NCI-H2107 treated with DMSO at 0.1 percent for 48 hours (cell line): Measurements from ENCODE around the gene LDB2.
"Not testable (repeated sequence)": the region's sequence is repeated elsewhere in the genome, so short reads cannot be mapped to it uniquely, and the experiment has no call there.

Source experiments
- DNase-seq: peaks from one replicate; lab custom pipeline; 2025; ENCODE audit not compliant: unreplicated experiment; lab: John Stamatoyannopoulos, UW

LDB2 gene

DNA sequence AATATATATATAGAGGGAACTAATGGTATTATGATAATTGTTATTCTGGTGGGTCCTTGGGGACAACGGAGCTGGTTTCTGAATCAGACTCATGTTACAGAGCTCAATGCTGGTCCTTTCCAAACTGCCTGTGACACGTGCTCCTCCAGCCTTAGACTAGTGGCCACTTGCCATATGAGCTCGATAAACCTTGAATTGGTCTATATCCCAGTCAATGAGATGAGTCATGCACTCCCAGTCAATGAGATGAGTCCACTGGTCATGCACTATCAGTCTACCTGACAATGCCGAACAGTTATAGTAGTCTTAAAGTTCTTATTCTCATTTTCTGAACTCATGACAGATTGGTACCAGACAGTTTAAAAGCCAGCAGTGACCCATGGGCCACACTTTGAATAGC, 325.2 kb downstream of the LDB2 start:
- no peak for DNase-seq

DNA sequence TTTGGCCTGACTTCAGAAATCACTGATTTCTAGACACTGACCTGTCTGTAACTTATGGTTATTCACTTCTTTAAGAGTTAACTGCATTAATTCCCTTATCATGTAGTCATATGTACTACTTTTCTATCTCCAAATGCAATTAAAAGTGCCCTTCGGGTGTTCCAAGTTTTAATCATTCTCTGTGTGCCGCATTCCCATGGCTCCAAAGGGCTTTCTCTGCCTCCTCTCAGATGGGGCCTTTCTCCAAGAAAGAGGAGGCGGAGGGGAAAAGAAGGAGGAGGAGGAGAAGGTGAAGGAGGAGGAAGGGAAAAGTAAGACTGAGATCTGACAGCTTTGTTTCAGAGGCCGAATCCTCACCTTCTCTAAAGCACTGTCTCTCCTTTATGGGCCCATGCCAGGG, 325.8 kb downstream of the LDB2 start:
- DNase-seq, result no peak

DNA sequence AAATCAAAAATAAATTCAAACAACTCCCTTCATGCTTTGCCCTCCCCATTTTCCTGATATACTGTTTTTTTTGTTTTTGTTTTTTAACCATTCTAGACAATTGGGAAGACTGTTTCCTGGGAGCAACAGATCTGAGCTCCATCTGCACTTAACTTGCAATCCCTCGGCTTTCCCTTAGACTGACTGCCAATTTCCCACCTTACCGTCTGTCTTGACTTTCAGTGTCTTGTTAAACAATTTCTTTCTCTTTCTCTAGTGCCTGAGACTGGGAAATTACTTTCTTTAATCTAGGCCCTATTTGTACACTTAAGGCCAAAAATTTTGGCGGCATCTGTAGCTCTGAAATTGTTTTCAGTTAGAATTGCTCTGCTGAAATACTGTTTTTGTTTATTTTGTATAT, 326.3 kb downstream of the LDB2 start:
- DNase-seq, result no peak

DNA sequence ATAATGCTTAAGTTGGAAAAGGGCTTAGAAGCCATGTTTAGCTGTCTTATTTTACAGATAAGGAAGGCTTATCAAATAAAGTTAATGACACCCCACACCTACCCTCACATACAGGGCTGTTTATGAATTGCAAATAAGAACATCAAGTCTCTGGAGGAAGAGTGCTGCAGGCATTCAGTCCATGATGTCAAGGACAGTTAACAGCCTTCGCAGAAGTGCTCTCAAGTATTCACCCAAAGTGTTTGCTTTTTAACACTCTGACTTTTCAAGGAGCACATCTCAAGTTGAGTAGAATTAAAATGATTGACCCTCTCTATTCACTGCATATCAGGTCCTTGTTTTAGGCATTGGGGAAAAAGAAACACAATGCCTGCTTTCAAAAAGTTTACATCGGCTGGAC, 328.7 kb downstream of the LDB2 start:
- no peak for DNase-seq

DNA sequence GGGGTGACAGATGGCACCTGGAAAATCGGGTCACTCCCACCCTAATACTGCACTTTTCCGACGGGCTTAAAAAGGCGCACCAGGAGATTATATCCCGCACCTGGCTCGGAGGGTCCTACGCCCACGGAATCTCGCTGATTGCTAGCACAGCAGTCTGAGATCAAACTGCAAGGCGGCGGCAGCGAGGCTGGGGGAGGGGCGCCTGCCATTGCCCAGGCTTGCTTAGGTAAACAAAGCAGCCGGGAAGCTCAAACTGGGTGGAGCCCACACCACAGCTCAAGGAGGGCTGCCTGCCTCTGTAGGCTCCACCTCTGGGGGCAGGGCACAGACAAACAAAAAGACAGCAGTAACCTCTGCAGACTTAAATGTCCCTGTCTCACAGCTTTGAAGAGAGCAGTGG, 341.1 kb downstream of the LDB2 start:
- DNase-seq, result not testable (repeated sequence)

DNA sequence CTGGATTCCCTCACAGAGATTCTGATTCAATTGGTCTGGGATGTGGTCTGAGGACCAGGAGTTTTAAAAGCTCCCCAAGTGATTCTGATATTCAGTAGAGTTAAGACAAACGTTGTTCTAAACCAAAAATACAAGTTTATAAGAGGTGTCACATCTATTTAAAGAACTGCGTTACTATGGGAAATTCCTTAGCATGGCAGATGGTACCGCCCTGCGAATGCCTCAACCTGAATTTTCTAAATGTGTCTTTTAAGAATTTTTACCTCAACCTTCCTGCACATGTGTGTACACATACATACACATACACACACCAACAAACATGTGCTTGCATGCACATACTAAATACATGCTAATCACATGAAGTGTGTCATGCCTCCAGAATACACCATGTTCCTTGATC, 343.3 kb downstream of the LDB2 start:
- no peak for DNase-seq

DNA sequence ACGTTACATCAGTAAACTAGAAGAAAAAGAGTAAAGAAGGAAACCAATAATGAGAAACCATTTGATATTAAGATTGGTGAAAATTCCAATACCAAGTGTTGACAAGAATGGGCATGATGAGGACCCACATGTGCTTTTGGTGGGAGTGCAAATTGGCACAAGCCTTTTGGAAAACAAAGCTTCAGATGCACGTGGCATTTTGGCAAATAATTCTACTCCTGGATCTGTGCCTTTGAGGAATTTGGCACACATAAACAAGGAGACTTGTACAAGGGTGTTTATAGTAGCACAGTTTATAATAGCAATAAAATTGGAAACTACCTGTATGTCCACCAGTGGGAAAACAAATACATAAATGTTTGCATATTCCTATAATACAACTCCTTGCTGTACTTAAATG, 347.9 kb downstream of the LDB2 start:
- no peak for DNase-seq

DNA sequence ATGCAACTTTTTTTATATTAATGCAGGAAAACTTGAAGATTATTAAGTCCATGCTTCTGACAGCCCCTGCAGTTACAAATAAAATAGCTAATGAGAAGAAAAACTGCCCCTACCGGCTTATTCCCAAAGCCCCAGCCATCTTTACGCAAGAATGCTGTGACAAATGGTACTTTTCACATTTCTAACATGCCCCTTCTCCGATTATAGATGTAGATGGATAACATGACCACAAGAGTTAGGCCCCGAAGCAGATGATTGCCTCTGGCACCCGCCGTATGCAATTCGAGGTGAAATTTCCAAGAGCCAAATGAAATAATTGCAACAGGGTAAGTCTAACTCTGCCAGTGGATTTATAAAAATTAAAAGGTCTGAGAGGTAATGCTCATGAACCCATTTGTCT, 352.8 kb downstream of the LDB2 start:
- DNase-seq, result no peak

DNA sequence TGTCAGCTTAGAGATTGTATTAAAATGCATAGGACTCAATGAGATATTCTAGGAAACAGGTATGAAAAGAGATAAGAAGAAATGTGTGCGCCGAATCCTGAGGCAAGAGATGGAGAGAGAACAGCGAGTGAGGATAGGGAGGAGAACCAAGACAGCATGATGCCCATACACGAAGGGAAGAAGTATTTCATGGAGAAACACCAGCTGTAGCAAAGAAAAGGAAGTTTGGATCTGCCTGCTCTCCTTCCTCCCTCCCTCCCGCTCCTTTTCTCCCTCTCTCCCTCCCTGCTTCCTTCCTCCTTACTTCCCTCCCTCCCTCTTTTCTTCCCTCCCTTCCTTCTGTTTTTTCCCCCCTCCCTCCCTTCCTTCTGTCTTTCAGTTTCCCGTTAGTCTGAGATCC, 353.6 kb downstream of the LDB2 start:
- DNase-seq, result no peak

DNA sequence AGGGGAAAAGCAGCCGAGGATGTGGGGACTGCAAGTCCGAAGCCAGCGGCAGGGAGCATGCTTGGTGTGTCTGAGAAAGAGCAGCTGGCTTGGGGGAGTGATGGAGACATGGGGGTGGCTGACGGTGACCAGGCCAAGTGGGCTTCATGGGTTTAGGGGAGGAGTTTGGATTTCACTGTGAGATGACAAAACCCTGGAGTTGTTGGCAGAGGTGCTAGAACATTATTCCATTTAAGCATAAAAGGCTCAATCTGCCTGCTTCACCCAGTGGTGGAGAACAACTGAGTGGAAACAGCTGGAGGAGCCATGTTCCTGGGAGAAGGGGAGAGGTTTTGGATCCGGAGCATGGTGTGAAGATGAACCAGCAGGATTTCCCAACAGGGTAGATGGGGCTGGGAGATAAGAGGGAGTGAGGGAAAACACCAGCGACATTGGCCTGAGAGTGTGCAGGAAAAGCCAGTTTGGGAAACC, 354.2 kb downstream of the LDB2 start:
- no peak for DNase-seq

DNA sequence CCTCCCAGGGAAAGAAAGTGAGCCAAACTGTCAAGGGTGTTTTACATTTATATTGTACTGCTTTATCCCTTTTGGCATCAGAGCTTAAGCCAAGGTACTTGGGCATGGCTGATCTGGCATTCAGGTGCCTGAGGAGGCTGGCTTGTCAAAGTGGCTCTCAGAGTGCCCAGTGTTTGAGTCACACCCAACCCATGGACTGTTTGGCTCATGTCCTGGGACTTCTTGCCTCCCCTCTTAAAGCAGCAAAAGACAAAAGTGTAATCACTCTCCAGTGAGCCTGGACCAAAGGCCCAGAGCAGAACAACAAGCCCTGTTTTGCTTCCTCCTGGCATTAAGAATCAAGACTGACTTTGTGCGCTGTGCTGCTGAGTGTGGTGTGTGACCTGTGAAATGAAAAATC, 360.5 kb downstream of the LDB2 start:
- DNase-seq, result no peak

DNA sequence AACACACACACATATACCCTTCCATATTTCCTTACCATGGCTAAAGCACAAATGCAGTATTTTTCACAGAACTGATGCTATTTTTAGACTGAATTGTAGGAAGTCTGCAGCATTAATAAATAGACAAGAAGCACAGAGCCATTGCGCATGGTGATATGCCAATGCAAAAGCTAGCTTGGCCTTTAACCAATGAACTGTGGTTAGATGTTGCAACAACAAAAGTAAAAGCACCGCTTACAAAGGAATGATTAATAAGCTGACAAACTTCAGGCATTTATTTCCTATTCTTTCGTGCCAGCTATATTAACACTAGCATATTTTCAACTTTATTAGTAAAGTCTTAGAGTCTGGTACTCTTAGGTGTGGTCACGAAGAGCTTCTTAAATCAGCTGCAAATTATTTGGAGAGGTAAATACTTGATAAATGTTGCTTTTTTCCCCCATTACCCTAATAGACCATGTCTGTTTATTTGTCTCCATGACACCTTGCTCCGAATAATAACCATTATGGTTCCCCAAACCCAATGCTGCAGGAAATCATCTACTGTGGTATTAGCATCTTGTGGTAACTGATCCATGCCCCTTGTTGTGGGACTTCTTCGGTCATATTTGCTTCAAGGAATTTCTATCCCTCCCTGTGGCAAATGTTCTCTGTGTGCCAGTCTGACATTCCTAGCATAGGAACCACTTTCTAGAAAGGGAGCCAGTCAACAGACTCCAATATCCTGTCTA, 366.0 kb downstream of the LDB2 start:
- no peak for DNase-seq

DNA sequence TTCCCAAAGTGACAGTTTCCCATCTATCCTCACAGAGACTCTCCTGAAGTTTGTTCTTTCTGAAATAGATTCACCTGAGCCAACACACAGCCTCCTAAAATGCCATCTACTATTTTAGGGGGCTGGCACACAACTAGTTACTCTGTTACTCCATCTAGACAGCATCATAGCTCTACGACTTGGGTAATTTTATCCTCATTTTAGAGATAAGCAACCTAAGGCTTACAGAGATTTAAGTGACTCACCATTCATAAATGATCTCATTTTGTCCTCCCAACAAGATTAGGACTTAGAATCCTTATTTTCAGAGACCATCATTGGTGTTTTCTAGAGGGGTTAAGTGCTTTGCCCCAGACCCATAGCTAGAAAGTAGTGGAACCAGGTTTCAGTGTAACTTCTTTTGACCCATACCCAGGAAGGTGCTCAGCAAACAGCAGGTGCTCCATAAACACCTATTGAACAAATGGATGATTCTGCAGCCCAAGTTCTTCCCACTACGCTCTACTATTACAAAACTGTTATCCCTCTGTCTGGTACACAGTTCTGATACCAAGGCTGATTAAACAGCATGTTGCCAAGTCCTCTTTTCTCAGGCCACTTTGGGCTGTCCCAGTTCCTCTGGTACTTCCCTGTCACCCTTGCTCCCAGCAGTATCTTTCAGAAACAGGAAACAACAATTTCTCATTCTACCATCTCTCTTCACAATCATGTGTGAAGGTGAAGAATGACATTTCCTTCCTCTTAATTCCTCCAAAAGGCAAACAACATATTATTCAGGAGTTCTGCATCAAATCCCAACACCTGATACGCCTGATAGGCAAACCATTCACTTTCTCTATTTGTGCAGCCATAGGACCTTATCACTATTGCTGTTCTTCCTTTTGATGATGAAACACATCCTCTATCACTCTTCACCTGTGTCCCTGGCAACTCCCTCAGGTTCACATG, 367.5 kb downstream of the LDB2 start:
- DNase-seq, result no peak

DNA sequence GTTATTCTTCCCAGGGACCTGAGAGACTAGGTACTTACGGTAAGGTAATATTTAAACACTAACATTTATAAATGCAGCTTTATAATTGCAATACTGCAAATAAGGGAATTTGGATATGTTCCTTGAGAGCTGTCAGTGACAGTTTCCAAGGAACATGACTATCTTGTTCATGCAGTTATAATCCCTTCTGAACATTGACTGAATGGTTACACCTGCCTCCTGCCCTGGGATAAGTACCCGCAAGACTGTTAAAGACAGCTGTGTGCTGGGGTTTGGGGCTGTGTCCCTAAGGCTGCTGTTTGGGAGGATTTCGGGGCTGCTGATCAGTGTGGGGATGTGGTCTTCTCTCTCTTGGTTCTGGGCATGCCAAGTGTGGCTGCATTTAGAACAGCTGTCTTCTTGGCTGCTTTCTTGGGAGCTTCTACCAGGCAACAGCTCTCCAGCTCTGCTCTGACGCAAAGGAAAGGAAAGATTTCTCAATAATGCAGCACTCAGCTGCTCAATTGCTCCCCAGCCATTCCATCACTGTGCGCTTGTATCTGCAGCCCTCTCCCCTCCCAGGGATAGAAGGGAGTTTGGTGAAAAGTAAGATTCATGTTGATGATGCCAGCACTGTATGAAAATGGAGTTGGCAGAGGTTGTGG, 373.4 kb downstream of the LDB2 start:
- no peak for DNase-seq

DNA sequence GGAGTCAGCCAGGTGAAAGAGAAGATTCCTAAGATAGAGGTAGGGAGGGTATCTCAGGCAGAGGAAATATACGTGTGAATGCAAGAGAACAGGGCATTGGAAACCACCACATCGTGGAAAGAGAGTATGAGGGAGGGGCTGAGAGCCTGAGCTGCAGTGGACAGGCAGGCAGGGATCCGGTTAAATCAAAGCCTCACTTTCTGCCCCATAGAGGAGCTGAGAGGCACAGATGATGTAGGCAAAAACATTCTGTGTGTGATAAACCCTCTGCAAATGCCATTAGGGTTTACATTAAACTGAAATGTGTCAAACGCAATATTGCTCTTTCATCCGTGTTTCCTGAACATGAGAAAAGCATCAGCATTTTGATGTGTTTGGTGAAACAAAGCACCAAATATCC, 374.0 kb downstream of the LDB2 start:
- DNase-seq, result no peak

DNA sequence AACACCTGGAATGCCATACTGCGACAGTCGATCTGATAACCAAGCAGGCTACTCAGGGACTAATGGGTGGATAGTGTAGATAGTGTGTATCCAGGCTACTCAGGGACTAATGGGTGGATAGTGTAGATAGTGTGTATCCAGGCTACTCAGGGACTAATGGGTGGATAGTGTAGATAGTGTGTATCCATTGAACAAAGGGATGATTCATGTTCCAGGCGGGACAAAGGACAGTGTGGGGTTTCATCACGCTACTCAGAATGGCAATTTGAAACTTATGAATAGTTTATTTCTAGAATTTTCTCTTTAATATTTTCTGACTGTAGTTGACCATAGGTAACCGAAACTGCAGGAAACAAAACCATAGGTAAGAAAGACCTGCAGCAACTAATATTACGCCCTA, 374.9 kb downstream of the LDB2 start:
- not testable (repeated sequence) for DNase-seq

DNA sequence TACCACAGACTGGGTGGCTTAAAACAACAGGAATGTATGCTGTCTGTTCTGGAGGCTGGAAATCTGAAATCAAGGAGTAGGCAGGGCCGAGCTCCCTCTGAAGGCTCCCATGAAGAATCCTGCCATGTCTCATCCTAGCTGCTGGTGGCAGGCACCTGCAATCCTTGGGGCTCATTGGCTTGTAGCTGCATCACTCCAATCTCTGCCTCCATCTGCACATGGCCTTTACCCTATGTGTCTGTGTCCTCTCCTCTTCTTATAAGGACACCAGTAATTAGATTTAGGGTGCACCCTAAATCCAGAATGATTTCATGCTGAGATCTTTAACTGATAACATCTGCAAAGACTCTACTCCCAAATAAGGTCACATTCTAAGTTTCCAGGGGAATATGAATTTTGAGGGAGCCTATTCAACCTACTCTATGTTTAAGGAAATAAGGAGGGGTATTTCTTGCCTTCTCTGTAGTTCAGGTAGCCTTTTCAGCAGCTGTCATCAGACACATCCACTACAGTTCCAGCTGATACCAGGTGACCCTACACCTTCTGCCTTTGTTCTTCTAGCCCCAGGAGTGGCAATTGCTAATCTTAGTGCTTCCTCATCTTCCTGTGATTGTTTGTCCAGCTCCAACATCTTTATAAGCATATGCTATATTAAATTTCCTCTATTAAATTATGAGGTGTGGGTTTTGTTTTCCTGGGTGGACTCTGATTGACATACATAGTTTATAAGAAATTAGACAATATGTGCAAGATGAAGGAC, 377.1 kb downstream of the LDB2 start:
- DNase-seq, result no peak

DNA sequence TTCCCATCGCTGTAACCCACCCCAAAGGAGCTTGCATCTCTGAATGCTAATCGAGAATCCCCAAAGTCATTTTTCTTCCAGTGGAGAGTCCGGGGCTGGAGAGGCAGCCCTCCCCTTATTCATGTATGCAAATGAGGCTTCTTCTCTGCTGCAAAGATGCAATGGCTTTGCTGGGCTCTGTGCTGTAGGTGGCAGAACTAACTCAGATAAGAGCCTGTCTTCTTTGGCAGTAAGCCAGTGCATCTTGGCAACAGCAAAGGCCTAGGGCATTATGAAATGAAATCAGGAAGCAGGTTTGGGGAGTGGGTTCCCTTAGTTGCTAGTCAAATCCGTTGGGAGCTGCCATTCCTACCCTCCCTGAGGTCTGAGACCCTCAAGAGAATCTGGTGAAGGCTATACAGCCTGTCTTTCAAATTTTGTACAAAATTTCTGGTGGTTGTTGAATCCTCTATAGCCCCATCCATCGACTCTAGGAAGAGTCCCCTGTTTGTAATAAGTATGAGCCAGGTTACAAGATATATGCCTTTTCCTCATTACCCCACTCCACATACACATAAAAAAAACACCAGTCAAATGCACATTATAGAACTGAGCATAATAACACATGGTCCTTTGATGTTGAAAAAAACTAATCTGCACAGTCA, 381.5 kb downstream of the LDB2 start:
- DNase-seq, result no peak

DNA sequence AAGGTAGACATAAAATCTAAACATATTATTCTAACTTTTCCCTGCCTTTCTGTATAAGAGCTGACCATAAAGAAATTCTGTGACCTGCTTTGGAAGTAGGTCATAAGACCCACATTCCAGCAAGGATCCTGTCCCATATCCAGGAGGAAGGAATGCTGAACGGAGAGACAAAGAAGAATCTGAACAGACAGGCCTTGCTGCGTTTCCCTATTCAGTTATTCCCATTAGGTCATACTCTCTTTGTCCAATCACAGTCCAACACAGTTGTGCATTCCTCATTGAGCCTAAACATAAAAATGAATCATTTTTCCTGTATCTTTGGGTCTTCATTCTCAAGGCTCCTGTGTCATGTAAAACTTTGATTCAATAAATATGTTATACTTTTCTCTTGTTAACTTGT, 384.6 kb downstream of the LDB2 start:
- no peak for DNase-seq

DNA sequence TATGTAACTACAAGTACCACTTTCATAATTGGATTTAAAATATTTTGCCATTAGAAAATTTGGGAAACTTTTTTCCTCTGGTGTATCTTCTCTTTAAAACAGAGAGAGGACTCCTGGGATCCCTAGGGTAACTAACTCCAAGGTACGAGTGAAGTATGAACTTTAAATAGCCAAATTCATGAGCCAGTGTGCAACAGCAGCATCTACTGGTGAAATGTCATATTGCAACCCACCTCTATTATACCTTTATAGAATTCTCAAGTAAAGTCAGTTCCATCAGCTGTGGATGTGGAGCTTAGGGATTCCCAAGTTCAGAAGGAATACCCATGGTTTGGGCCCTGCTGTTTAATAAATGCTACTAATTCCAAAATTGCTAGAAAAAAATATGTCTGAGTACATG, 389.5 kb downstream of the LDB2 start:
- DNase-seq, result no peak

DNA sequence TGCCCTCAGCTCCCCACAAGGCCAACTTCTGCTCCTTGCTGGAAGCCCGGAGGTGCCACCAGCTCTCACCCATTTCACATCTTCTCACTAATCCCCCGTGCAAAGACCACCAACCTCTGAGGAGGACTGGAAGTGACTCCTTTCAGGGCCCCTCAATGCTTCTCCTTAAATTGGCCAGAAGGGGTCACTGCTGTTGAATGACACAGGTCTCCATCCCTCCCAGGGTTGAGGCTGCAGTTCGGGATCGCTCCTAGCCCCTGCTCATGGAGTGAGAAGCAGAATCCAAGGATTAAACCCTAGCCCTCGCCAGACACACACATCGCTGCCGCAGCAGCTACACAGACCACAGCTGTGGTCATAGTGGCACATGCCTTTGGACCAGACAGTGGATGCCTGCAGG, 392.7 kb downstream of the LDB2 start:
- DNase-seq, result no peak
